Kidney (tissue), 14 donors: Measurements from ENCODE around the gene CDV3. TPM values are rescaled to one million over a fixed set of nuclear protein-coding genes. Genes with fewer than 3 reads are reported as not detected.

Experiments
- DNase-seq, 5 donors: peaks; one replicate each; pipeline ENCODE4 v3.0.0-alpha.2; 2013 to 2020
- FAIRE-seq: peaks from 2 replicates; lab custom pipeline; 2012; peaks lifted over from hg19 to GRCh38; lab: Jason Lieb, UNC
- H3K27ac ChIP-seq, 2 donors: one replicate each; pipeline ENCODE4 v1.7.0; 2013; ENCODE audit warnings: low read depth in 2 of 2, low read length in 2 of 2, inconsistent platforms in 1 of 2
- H3K27me3 ChIP-seq: one replicate; pipeline ENCODE4 v1.7.1; 2013; ENCODE audit warnings: low read length, inconsistent platforms; ENCODE audit not compliant: control insufficient read depth, insufficient read depth
- H3K36me3 ChIP-seq, 3 donors: one replicate each; pipeline versions ENCODE4 v1.7.0 to v1.7.1; 2013; ENCODE audit warnings: low read length in 3 of 3, control low read depth in 1 of 3, inconsistent platforms in 1 of 3; ENCODE audit not compliant: insufficient read depth in 3 of 3, control insufficient read depth in 2 of 3
- H3K4me1 ChIP-seq, 3 donors: one replicate each; pipeline versions ENCODE4 v1.7.0 to v1.7.1; 2013; ENCODE audit warnings: low read length in 3 of 3, inconsistent platforms in 1 of 3, low read depth in 1 of 3; ENCODE audit not compliant: control insufficient read depth in 2 of 3, insufficient read depth in 2 of 3
- H3K4me3 ChIP-seq, 3 donors: one replicate each; pipeline versions ENCODE4 v1.7.0 to v1.8.1; 2013; ENCODE audit warnings: low read length in 3 of 3, control low read depth in 1 of 3, inconsistent platforms in 1 of 3
- H3K9ac ChIP-seq, 3 donors: one replicate each; pipeline versions ENCODE4 v1.7.0 to v1.7.1; 2013; ENCODE audit warnings: low read length in 3 of 3, control low read depth in 1 of 3, inconsistent platforms in 1 of 3
- H3K9me3 ChIP-seq, 3 donors: one replicate each; pipeline versions ENCODE4 v1.7.0 to v1.7.1; 2013; ENCODE audit warnings: low read length in 3 of 3, control low read depth in 1 of 3, inconsistent platforms in 1 of 3; ENCODE audit not compliant: control insufficient read depth in 2 of 3, insufficient read depth in 1 of 3
- intact Hi-C: fragments of 100-400 bp; cut with DNase I; formaldehyde crosslinking; loops from one replicate; pipeline ENCODE4 v1.11.1; 2022
- polyA plus RNA-seq: library from polyadenylated mRNA; stranded (reverse); fragments of 350-450 nt; fragmentation: Illumina TruSeq; extraction: RNeasy Lipid Tissue Mini Kit (QIAGEN cat#74804); gene quantifications from one replicate; pipeline ENCODE4 v1.2.3, GENCODE V29; 2014; ENCODE audit warnings: low read depth, low replicate concordance; ENCODE audit not compliant: insufficient read depth
- total RNA-seq: library from RNA; stranded (reverse); fragmentation: NEBNext Ultra II Directional; extraction: Animal tissue kit (Norgen Biotek cat#: 25700); gene quantifications from one replicate; pipeline ENCODE4 v1.2.1, GENCODE V29; 2021
- TF ChIP-seq, protein P1 (sequence below): IDR thresholded peaks from 3 replicates; pipeline ENCODE4 v1.5.1; 2012; ENCODE audit warnings: mild to moderate bottlenecking, moderate library complexity, borderline replicate concordance; ENCODE audit not compliant: insufficient read depth; ENCODE audit errors: extremely low read depth
- donor health status: control.
- donor health status: control.
- donor health status: control.
- donor health status: control.
- donor health status: control.
- donor health status: DM: yes; HTN: yes; CAD: no.
- donor health status: Normal renal cell carcinoma (clear cell type).

The CDV3 gene
- total and polyA plus RNA-seq, 2 donors from 2014 or later: 53.2 to 154 TPM

GRCh38 chr3:133568294-133569014 lies 5.0 kb upstream of the CDV3 start:
- FAIRE-seq: no peak
- Histone ChIP-seq H3K27ac (no peak overlapping the region), H3K27me3 (no peaks in the 10 kb centered on the region), H3K36me3 (no peaks in the 10 kb centered on the region), H3K4me1 (peaks cover 0 to 12% (median 8%) of the 10 kb centered on the region in 3 donors), H3K9me3 (no peaks in the 10 kb centered on the region), H3K4me3 (no peak overlapping the region), H3K9ac (no peak overlapping the region)
- intact Hi-C loops: no loop called here
- DNase-seq: no peak
- TF ChIP-seq, protein P1, sequence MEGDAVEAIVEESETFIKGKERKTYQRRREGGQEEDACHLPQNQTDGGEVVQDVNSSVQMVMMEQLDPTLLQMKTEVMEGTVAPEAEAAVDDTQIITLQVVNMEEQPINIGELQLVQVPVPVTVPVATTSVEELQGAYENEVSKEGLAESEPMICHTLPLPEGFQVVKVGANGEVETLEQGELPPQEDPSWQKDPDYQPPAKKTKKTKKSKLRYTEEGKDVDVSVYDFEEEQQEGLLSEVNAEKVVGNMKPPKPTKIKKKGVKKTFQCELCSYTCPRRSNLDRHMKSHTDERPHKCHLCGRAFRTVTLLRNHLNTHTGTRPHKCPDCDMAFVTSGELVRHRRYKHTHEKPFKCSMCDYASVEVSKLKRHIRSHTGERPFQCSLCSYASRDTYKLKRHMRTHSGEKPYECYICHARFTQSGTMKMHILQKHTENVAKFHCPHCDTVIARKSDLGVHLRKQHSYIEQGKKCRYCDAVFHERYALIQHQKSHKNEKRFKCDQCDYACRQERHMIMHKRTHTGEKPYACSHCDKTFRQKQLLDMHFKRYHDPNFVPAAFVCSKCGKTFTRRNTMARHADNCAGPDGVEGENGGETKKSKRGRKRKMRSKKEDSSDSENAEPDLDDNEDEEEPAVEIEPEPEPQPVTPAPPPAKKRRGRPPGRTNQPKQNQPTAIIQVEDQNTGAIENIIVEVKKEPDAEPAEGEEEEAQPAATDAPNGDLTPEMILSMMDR: no peak

- peak overlapping the region; percentile 39 to 59 for H3K27ac ChIP-seq
- TF ChIP-seq, protein P1: no peak
- H3K9ac ChIP-seq: no peak overlapping the region
- H3K27me3 ChIP-seq: no peaks in the 10 kb centered on the region
- H3K36me3 ChIP-seq: no peaks in the 10 kb centered on the region
- FAIRE-seq (no peak), DNase-seq (peak in 2 of 5 donors; percentile 33 to 42)
- no peaks in the 10 kb centered on the region for H3K9me3 ChIP-seq
- intact Hi-C loops: no loop called here
- H3K4me1 ChIP-seq: peaks cover 0 to 12% (median 12%) of the 10 kb centered on the region in 3 donors
- H3K4me3 ChIP-seq: no peak overlapping the region
Measured at GRCh38 chr3:133570139-133570936, 3.1 kb upstream of the CDV3 start.

GRCh38 chr3:133570937-133571320 lies 2.6 kb upstream of the CDV3 start:
- TF ChIP-seq, protein P1: no peak
- Histone ChIP-seq H3K36me3 (peaks cover 0 to 3% (median 0%) of the 10 kb centered on the region in 3 donors), H3K27me3 (no peaks in the 10 kb centered on the region), H3K9ac (no peak overlapping the region), H3K9me3 (no peaks in the 10 kb centered on the region), H3K27ac (no peak overlapping the region), H3K4me1 (peaks cover 0 to 14% (median 12%) of the 10 kb centered on the region in 3 donors), H3K4me3 (no peak overlapping the region)
- FAIRE-seq (no peak), DNase-seq (no peak)
- intact Hi-C loops: no loop called here
